Stimulated activated naive B cell treated with anti-CD40 and anti-IgM and Interleukin-4, amounts not matched to agents 10 μg/mL and 1 μg/mL and 100 μg/mL, for 72 hours (primary cell): ENCODE measurements around the gene CLMP.
A peak's percentile ranks its signal among the peaks of the same experiment; 100 is the strongest.
"Not testable (repeated sequence)": the region's sequence is repeated elsewhere in the genome, so short reads cannot be mapped to it uniquely, and the experiment has no call there.

Experiments
- ATAC-seq, 2 donors: fragments of 150-1000 bp; cut with Tn5 transposase; replicated peaks; 2 replicates each; pipeline ENCODE4 v1.10.0; 2021; ENCODE audit warnings: moderate library complexity in 1 of 2
- DNase-seq: peaks from one replicate; pipeline ENCODE4 v3.0.0; 2021
- H3K27ac Mint-ChIP-seq: one replicate; pipeline ENCODE4 v1.8.0; 2022; ENCODE audit warnings: mild to moderate bottlenecking, mixed read lengths
- H3K27me3 Mint-ChIP-seq, 2 donors: one replicate each; pipeline ENCODE4 v1.8.0; 2022; ENCODE audit warnings: mixed read lengths in 2 of 2
- H3K36me3 Mint-ChIP-seq, 2 donors: one replicate each; pipeline ENCODE4 v1.8.0; 2022; ENCODE audit warnings: mixed read lengths in 2 of 2, mild to moderate bottlenecking in 1 of 2
- H3K4me1 Mint-ChIP-seq, 2 donors: one replicate each; pipeline ENCODE4 v1.8.0; 2022; ENCODE audit warnings: mixed read lengths in 2 of 2, mild to moderate bottlenecking in 1 of 2
- H3K4me3 Mint-ChIP-seq, 2 donors: one replicate each; pipeline ENCODE4 v1.8.0; 2022; ENCODE audit warnings: mild to moderate bottlenecking in 2 of 2, mixed read lengths in 2 of 2, moderate library complexity in 1 of 2
- H3K9me3 Mint-ChIP-seq, 2 donors: one replicate each; pipeline ENCODE4 v1.8.0; 2022; ENCODE audit warnings: mixed read lengths in 2 of 2, mild to moderate bottlenecking in 1 of 2

The CLMP gene

GRCh38 chr11:123158033-123159003 lies 36.7 kb downstream of the CLMP start:
- Mint-ChIP-seq H3K4me3 (no peak overlapping the region), H3K9me3 (peaks cover 0 to 7% of the 10 kb centered on the region in 2 donors), H3K27me3 (peaks cover 12 to 14% of the 10 kb centered on the region in 2 donors), H3K27ac (no peak overlapping the region), H3K4me1 (no peaks in the 10 kb centered on the region), H3K36me3 (no peaks in the 10 kb centered on the region)
- DNase-seq (no peak), ATAC-seq (no peak)

GRCh38 chr11:123152951-123153350 lies 42.1 kb downstream of the CLMP start:
- ATAC-seq (no peak), DNase-seq (no peak)
- no peaks in the 10 kb centered on the region for H3K4me1 Mint-ChIP-seq
- H3K4me3 Mint-ChIP-seq, result no peak overlapping the region
- H3K9me3 Mint-ChIP-seq, result peaks cover 0 to 11% of the 10 kb centered on the region in 2 donors
- H3K27me3 Mint-ChIP-seq, result peaks cover 11 to 20% of the 10 kb centered on the region in 2 donors
- H3K27ac Mint-ChIP-seq, result no peak overlapping the region
- H3K36me3 Mint-ChIP-seq, result no peaks in the 10 kb centered on the region

- ATAC-seq, H3K4me1 Mint-ChIP-seq, H3K4me3 Mint-ChIP-seq, H3K27ac Mint-ChIP-seq, H3K36me3 Mint-ChIP-seq, DNase-seq: not testable (repeated sequence)
- peaks cover 11 to 20% of the 10 kb centered on the region in 2 donors for H3K27me3 Mint-ChIP-seq
- H3K9me3 Mint-ChIP-seq, result peaks cover 0 to 11% of the 10 kb centered on the region in 2 donors
Observed at GRCh38 chr11:123152346-123152745, 42.7 kb downstream of the CLMP start.

GRCh38 chr11:123151796-123152195 lies 43.3 kb downstream of the CLMP start:
- DNase-seq (no peak), ATAC-seq (no peak)
- Mint-ChIP-seq H3K27ac (no peak overlapping the region), H3K27me3 (peaks cover 11 to 20% of the 10 kb centered on the region in 2 donors), H3K4me1 (no peaks in the 10 kb centered on the region), H3K9me3 (peaks cover 0 to 11% of the 10 kb centered on the region in 2 donors), H3K36me3 (no peaks in the 10 kb centered on the region), H3K4me3 (no peak overlapping the region)

- Mint-ChIP-seq H3K36me3 (no peaks in the 10 kb centered on the region), H3K27ac (no peak overlapping the region), H3K4me3 (no peak overlapping the region), H3K4me1 (no peaks in the 10 kb centered on the region), H3K9me3 (peaks cover 0 to 11% of the 10 kb centered on the region in 2 donors), H3K27me3 (peaks cover 10 to 23% of the 10 kb centered on the region in 2 donors)
- ATAC-seq (no peak), DNase-seq (no peak)
Observed at GRCh38 chr11:123151366-123151765, 43.7 kb downstream of the CLMP start.

- H3K27ac Mint-ChIP-seq, result no peak overlapping the region
- no peaks in the 10 kb centered on the region for H3K36me3 Mint-ChIP-seq
- H3K27me3 Mint-ChIP-seq, result peaks cover 6 to 22% of the 10 kb centered on the region in 2 donors
- H3K9me3 Mint-ChIP-seq, result peaks cover 0 to 8% of the 10 kb centered on the region in 2 donors
- H3K4me3 Mint-ChIP-seq, result no peak overlapping the region
- no peak for ATAC-seq
- DNase-seq, result no peak
- H3K4me1 Mint-ChIP-seq, result no peaks in the 10 kb centered on the region
Observed at GRCh38 chr11:123150882-123151281, 44.2 kb downstream of the CLMP start.

GRCh38 chr11:123148965-123149364 lies 46.1 kb downstream of the CLMP start:
- H3K27me3 Mint-ChIP-seq, result peaks cover 6 to 12% of the 10 kb centered on the region in 2 donors
- DNase-seq, result no peak
- H3K27ac Mint-ChIP-seq, result no peak overlapping the region
- H3K4me1 Mint-ChIP-seq, result no peaks in the 10 kb centered on the region
- no peak for ATAC-seq
- no peak overlapping the region for H3K4me3 Mint-ChIP-seq
- peaks cover 0 to 5% of the 10 kb centered on the region in 2 donors for H3K9me3 Mint-ChIP-seq
- no peaks in the 10 kb centered on the region for H3K36me3 Mint-ChIP-seq

- no peak for DNase-seq
- Mint-ChIP-seq H3K27ac (no peak overlapping the region), H3K4me3 (no peak overlapping the region), H3K27me3 (peaks cover 3 to 12% of the 10 kb centered on the region in 2 donors), H3K9me3 (peaks cover 0 to 5% of the 10 kb centered on the region in 2 donors), H3K36me3 (no peaks in the 10 kb centered on the region), H3K4me1 (no peaks in the 10 kb centered on the region)
- no peak for ATAC-seq
Observed at GRCh38 chr11:123145661-123146060, 49.4 kb downstream of the CLMP start.

- peaks cover 6 to 14% of the 10 kb centered on the region in 2 donors for H3K27me3 Mint-ChIP-seq
- H3K36me3 Mint-ChIP-seq, result no peaks in the 10 kb centered on the region
- H3K27ac Mint-ChIP-seq, result no peak overlapping the region
- H3K4me1 Mint-ChIP-seq, result no peaks in the 10 kb centered on the region
- DNase-seq, result no peak
- no peak for ATAC-seq
- no peak overlapping the region for H3K4me3 Mint-ChIP-seq
- peaks cover 0 to 3% of the 10 kb centered on the region in 2 donors for H3K9me3 Mint-ChIP-seq
Observed at GRCh38 chr11:123145220-123145619, 49.8 kb downstream of the CLMP start.

- no peak for ATAC-seq
- H3K4me3 Mint-ChIP-seq, result no peak overlapping the region
- DNase-seq, result no peak
- no peak overlapping the region for H3K27ac Mint-ChIP-seq
- H3K27me3 Mint-ChIP-seq, result peaks cover 6 to 9% of the 10 kb centered on the region in 2 donors
- no peaks in the 10 kb centered on the region for H3K9me3 Mint-ChIP-seq
- no peaks in the 10 kb centered on the region for H3K4me1 Mint-ChIP-seq
- no peaks in the 10 kb centered on the region for H3K36me3 Mint-ChIP-seq
Observed at GRCh38 chr11:123144707-123145106, 50.3 kb downstream of the CLMP start.

- Mint-ChIP-seq H3K9me3 (no peaks in the 10 kb centered on the region), H3K36me3 (no peaks in the 10 kb centered on the region), H3K27me3 (peaks cover 6 to 8% of the 10 kb centered on the region in 2 donors)
Observed at GRCh38 chr11:123143921-123144320, 51.1 kb downstream of the CLMP start.

GRCh38 chr11:123143476-123143875 lies 51.6 kb downstream of the CLMP start:
- peaks cover 6 to 8% of the 10 kb centered on the region in 2 donors for H3K27me3 Mint-ChIP-seq
- H3K27ac Mint-ChIP-seq, result no peak overlapping the region

More at GRCh38 chr11:123143921-123144320, 51.1 kb downstream of the CLMP start:
- Mint-ChIP-seq H3K4me1 (no peaks in the 10 kb centered on the region), H3K27ac (no peak overlapping the region), H3K4me3 (no peak overlapping the region)
- ATAC-seq (no peak), DNase-seq (no peak)

GRCh38 chr11:123139206-123139605 lies 55.8 kb downstream of the CLMP start:
- ATAC-seq (no peak), DNase-seq (no peak)
- Mint-ChIP-seq H3K27me3 (peaks cover 5 to 6% of the 10 kb centered on the region in 2 donors), H3K27ac (no peak overlapping the region), H3K4me3 (no peak overlapping the region), H3K4me1 (peaks cover 6 to 7% of the 10 kb centered on the region in 2 donors), H3K9me3 (no peaks in the 10 kb centered on the region), H3K36me3 (no peaks in the 10 kb centered on the region)

More at GRCh38 chr11:123143476-123143875, 51.6 kb downstream of the CLMP start:
- ATAC-seq (no peak), DNase-seq (no peak)
- Mint-ChIP-seq H3K9me3 (no peaks in the 10 kb centered on the region), H3K4me1 (no peaks in the 10 kb centered on the region), H3K36me3 (no peaks in the 10 kb centered on the region), H3K4me3 (no peak overlapping the region)

- peak overlapping the region; percentile 80 for H3K27ac Mint-ChIP-seq
- no peaks in the 10 kb centered on the region for H3K9me3 Mint-ChIP-seq
- DNase-seq (no peak), ATAC-seq (peak; percentile 49 to 61)
- H3K4me1 Mint-ChIP-seq, result peaks cover 6 to 7% of the 10 kb centered on the region in 2 donors
- peak overlapping the region; percentile 43 to 52 for H3K4me3 Mint-ChIP-seq
- peaks cover 5 to 6% of the 10 kb centered on the region in 2 donors for H3K27me3 Mint-ChIP-seq
- no peaks in the 10 kb centered on the region for H3K36me3 Mint-ChIP-seq
Observed at GRCh38 chr11:123137431-123138224, 57.4 kb downstream of the CLMP start.
